Measurements from ENCODE around the gene TBC1D2B.

Gene TBC1D2B

GRCh38 chr15:78093242-78094020, 15.9 kb upstream of the TBC1D2B start:
- no peak for DNase-seq

GRCh38 chr15:78092261-78093041, 14.9 kb upstream of the TBC1D2B start, which contains the start of gene SH2D7:
SH2D7 (plus strand) TSS chr15:78092561; CDS start chr15:78092585, 24 bp downstream.
- peak; percentile 1 for DNase-seq

- DNase-seq = no peak
These were observed 13.0 kb upstream of the TBC1D2B start for GRCh38 chr15:78090422-78091063.

- DNase-seq = no peak
These were observed 11.2 kb upstream of the TBC1D2B start for GRCh38 chr15:78088773-78089080.

- no peak for DNase-seq
These were observed 10.7 kb upstream of the TBC1D2B start for GRCh38 chr15:78087951-78088772.

GRCh38 chr15:78085928-78086327, 8.4 kb upstream of the TBC1D2B start:
- no peak for DNase-seq

GRCh38 chr15:78084449-78084750, 6.9 kb upstream of the TBC1D2B start:
- DNase-seq = no peak

- no peak for DNase-seq
These were observed 6.4 kb upstream of the TBC1D2B start for GRCh38 chr15:78083687-78084448.

- no peak for DNase-seq
These were observed 5.7 kb upstream of the TBC1D2B start for GRCh38 chr15:78083186-78083585.

- DNase-seq = no peak
These were observed 5.2 kb upstream of the TBC1D2B start for GRCh38 chr15:78082743-78083110.

GRCh38 chr15:78082106-78082742, 4.7 kb upstream of the TBC1D2B start:
- DNase-seq = no peak

- DNase-seq = no peak
These were observed 2.6 kb upstream of the TBC1D2B start for GRCh38 chr15:78080088-78080460.

GRCh38 chr15:78079298-78080087, 2.0 kb upstream of the TBC1D2B start:
- no peak for DNase-seq

- DNase-seq = no peak
These were observed 330 bp upstream of the TBC1D2B start for GRCh38 chr15:78077871-78078210.

GRCh38 chr15:78076231-78077052, 1.1 kb downstream of the TBC1D2B start:
- DNase-seq = no peak

- DNase-seq = peak; percentile 43
These were observed 1.9 kb downstream of the TBC1D2B start for GRCh38 chr15:78075490-78076230.

- no peak for DNase-seq
These were observed 4.3 kb downstream of the TBC1D2B start for GRCh38 chr15:78073046-78073787.

- no peak for DNase-seq
These were observed 5.2 kb downstream of the TBC1D2B start for GRCh38 chr15:78072080-78072892.

Data from DMS79 treated with DMSO at 0.1 percent for 48 hours (cell line).